NCI-H2227 (cell line): ENCODE data around the gene GLIS1.

Experiments used
- DNase-seq: peaks from one replicate; lab custom pipeline; 2025; ENCODE audit not compliant: unreplicated experiment; lab: John Stamatoyannopoulos, UW

Gene GLIS1

GRCh38 chr1:53583021-53583867, 155.7 kb downstream of the GLIS1 start:
- DNase-seq, result no peak

GRCh38 chr1:53582211-53583020, 156.5 kb downstream of the GLIS1 start:
- DNase-seq, result peak; percentile 24

- DNase-seq, result no peak
Observed at GRCh38 chr1:53581476-53581875, 157.5 kb downstream of the GLIS1 start.

- no peak for DNase-seq
Observed at GRCh38 chr1:53580739-53581475, 158.1 kb downstream of the GLIS1 start.

GRCh38 chr1:53580009-53580400, 159.0 kb downstream of the GLIS1 start:
- no peak for DNase-seq

GRCh38 chr1:53579221-53580008, 159.5 kb downstream of the GLIS1 start:
- no peak for DNase-seq

- no peak for DNase-seq
Observed at GRCh38 chr1:53578358-53578757, 160.6 kb downstream of the GLIS1 start.

- no peak for DNase-seq
Observed at GRCh38 chr1:53577761-53578100, 161.2 kb downstream of the GLIS1 start.

GRCh38 chr1:53576866-53577760, 161.9 kb downstream of the GLIS1 start:
- DNase-seq, result no peak

GRCh38 chr1:53576381-53576801, 162.6 kb downstream of the GLIS1 start:
- peak; percentile 42 for DNase-seq

- DNase-seq, result no peak
Observed at GRCh38 chr1:53575955-53576320, 163.0 kb downstream of the GLIS1 start.

- DNase-seq, result no peak
Observed at GRCh38 chr1:53575141-53575954, 163.6 kb downstream of the GLIS1 start.

- no peak for DNase-seq
Observed at GRCh38 chr1:53574621-53575020, 164.3 kb downstream of the GLIS1 start.

GRCh38 chr1:53573931-53574330, 165.0 kb downstream of the GLIS1 start:
- no peak for DNase-seq

GRCh38 chr1:53573522-53573921, 165.4 kb downstream of the GLIS1 start:
- DNase-seq, result no peak

- DNase-seq, result no peak
Observed at GRCh38 chr1:53572815-53573173, 166.2 kb downstream of the GLIS1 start.

- peak; percentile 87 for DNase-seq
Observed at GRCh38 chr1:53572065-53572814, 166.7 kb downstream of the GLIS1 start.

- no peak for DNase-seq
Observed at GRCh38 chr1:53568540-53568939, 170.4 kb downstream of the GLIS1 start.
